ENCODE data around the gene INO80B.

The INO80B gene

GRCh38 chr2:74503506-74504475 is 48.9 kb downstream of the INO80B start:
- no peak for DNase-seq

DNA sequence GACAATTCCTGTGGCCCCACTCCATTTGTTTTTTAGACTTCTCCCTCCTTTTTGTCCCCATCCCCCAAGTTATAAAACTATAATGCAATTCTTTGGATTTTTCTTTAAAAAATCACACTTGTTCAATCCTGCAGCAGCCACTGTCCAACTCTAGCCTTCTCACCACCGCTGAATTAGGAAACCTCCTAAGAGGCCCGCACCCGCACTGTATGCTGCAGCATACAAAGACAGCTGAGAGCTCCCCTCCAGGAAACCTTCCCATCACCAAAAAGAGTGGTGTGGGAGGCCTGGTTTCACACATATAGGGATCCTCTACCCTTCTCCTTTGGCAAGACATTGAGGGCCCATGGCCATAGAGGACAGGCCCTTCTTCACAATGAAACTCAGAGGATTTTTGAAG is 49.7 kb downstream of the INO80B start:
- no peak for DNase-seq

- DNase-seq = no peak
Measured at GRCh38 chr2:74505448-74506246, 50.8 kb downstream of the INO80B start.

DNA sequence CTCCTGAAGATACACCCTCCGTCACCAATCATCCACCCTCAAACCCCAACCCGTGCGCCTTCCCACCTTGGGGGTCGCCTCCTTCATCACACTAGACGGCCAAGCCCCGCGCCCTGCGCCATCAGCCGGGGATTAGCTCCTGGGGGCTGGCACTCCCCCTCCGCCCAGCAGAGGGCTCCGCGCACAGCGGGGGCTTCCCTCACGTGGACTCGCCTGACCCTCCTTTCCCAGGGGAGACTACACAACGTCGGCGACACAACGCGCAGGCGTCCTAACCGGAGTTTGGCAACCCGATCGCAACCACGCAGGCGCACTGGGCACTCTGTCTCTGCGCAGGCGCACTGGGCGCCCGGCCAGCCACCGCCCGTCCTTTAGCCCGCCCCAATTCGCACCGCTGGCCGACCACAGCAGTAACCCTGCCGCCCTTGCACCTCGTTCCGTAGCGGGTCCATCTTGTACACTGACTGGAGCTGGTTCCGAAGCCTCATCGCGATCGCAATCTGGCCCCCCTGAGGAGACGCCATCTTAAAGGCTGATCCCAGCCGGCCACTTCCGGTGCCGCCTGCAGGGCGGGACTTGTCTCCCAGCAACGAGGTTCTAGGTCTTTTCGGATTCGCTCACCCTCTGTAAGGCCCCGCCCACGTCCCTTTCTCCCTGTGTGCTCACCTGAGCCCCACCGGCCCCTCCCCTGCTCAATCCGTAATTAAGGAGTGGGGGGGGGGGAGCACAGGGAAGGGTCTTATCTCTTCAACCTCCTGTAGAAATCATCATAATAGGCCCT is 52.4 kb downstream of the INO80B start, which contains the start of gene PCGF1:
TSS of gene PCGF1 (minus strand) at position 551 of the 781 bp plus-strand sequence. CDS start at position 524, 27 bp downstream.
- peak; percentile 98 for DNase-seq
